K562 (cell line): ENCODE measurements around the gene BRD3. TPM values are rescaled to one million over a fixed set of nuclear protein-coding genes. Genes with fewer than 3 reads are reported as not detected.

ENCODE experiments used
- ATAC-seq: fragments of 200-7000 bp; cut with Tn5 transposase; 3 replicates; pipeline ENCODE4 v1.9.1; 2020; ENCODE audit warnings: moderate library complexity
- BruUV-seq: library from RNA; stranded (reverse); fragments of 400-500 nt; replicated peaks from 2 replicates; lab custom pipeline; 2021; lab: Mats Ljungman, UMichigan
- CTCF ChIA-PET: fragments of 300-600 bp; formaldehyde crosslinking; extraction: SDS; loops from one replicate; lab custom pipeline; 2021; ENCODE audit warnings: low intra/inter-chr PET ratio; lab: Yijun Ruan, JAX
- POLR2A ChIA-PET: fragments of 300-600, 350-650 bp; sonication (Branson Sonifier 250); formaldehyde crosslinking; extraction: SDS; loops from one replicate; lab custom pipeline; 2021; ENCODE audit warnings: antibody characterized with exemption, inconsistent platforms; lab: Yijun Ruan, JAX
- DNase-seq, 4 experiments: peaks; one replicate each; pipeline versions ENCODE4 v3.0.0 to v3.0.0-alpha.2; 2011 to 2018; ENCODE audit warnings: low spot score in 3 of 4, mixed read lengths in 3 of 4; ENCODE audit errors: extremely low read depth in 1 of 4
- FAIRE-seq: peaks from 2 replicates; lab custom pipeline; 2011; peaks lifted over from hg19 to GRCh38; lab: Jason Lieb, UNC
- H2AFZ ChIP-seq: 2 replicates; pipeline ENCODE4 v1.6.0; 2011; ENCODE audit warnings: low read depth, low read length, control low read depth, inconsistent platforms
- H3K27ac ChIP-seq: fragments of 200-600 bp; 3 replicates; pipeline ENCODE4 v1.8.0; 2011; ENCODE audit warnings: low read depth, mild to moderate bottlenecking, control low read depth, inconsistent platforms, low read length, moderate library complexity, mixed read lengths; ENCODE audit errors: extremely low read depth
- H3K27me3 ChIP-seq, 2 experiments: fragments of 300-600 bp in 1 of 2; 2 replicates in 1 of 2; 3 replicates in 1 of 2; pipeline versions ENCODE4 v1.6.0 to v1.8.0; 2011; ENCODE audit warnings: inconsistent platforms in 2 of 2, low read length in 2 of 2, mild to moderate bottlenecking in 1 of 2, mixed read lengths in 1 of 2, moderate library complexity in 1 of 2; ENCODE audit not compliant: control insufficient read depth in 2 of 2, insufficient read depth in 2 of 2
- H3K36me3 ChIP-seq: fragments of 300-600 bp; 3 replicates; pipeline ENCODE4 v1.8.0; 2011; ENCODE audit warnings: mild to moderate bottlenecking, low read length, inconsistent platforms; ENCODE audit not compliant: control insufficient read depth, insufficient read depth
- H3K4me1 ChIP-seq, 2 experiments: fragments of 200-600 bp in 1 of 2; replicated peaks in 1 of 2; 2 replicates in 1 of 2; 3 replicates in 1 of 2; pipeline versions ENCODE4 v1.5.1 to v1.8.0; 2011; ENCODE audit warnings: inconsistent platforms in 2 of 2, low read length in 2 of 2, mild to moderate bottlenecking in 1 of 2, mixed read lengths in 1 of 2, moderate library complexity in 1 of 2; ENCODE audit not compliant: control insufficient read depth in 2 of 2, insufficient read depth in 2 of 2
- H3K4me2 ChIP-seq: 2 replicates; pipeline ENCODE4 v1.6.1; 2011; ENCODE audit warnings: low read length, control low read depth, inconsistent platforms, mixed read lengths; ENCODE audit not compliant: insufficient read depth
- H3K4me3 ChIP-seq: fragments of 200-600 bp; sonication (generic), shearing (Covaris generic); 2 replicates; pipeline ENCODE4 v1.5.1; 2016; ENCODE audit warnings: control low read depth, inconsistent platforms
- H3K79me2 ChIP-seq: fragments of 200-600 bp; 3 replicates; pipeline ENCODE4 v1.8.0; 2011; ENCODE audit warnings: low read length, inconsistent platforms; ENCODE audit not compliant: control insufficient read depth, insufficient read depth
- H3K9ac ChIP-seq, 2 experiments: 2 replicates each; pipeline versions ENCODE4 v1.6.0 to v1.6.1; 2011; ENCODE audit warnings: low read depth in 2 of 2, low read length in 2 of 2, control low read depth in 1 of 2, inconsistent platforms in 1 of 2, mild to moderate bottlenecking in 1 of 2, mixed read lengths in 1 of 2; ENCODE audit not compliant: insufficient read depth in 1 of 2
- H3K9me1 ChIP-seq: one replicate; pipeline ENCODE4 v1.6.0; 2011; ENCODE audit warnings: inconsistent platforms, mild to moderate bottlenecking, low read length, moderate library complexity; ENCODE audit not compliant: control insufficient read depth, insufficient read depth
- H3K9me3 ChIP-seq: replicated peaks from 2 replicates; pipeline ENCODE4 v1.5.1; 2011; ENCODE audit warnings: low read depth, low read length, inconsistent platforms; ENCODE audit not compliant: control insufficient read depth, insufficient read depth
- H4K20me1 ChIP-seq: replicated peaks from 2 replicates; pipeline ENCODE4 v1.6.1; 2011; ENCODE audit warnings: low read length, inconsistent platforms, mixed read lengths; ENCODE audit not compliant: control insufficient read depth, insufficient read depth
- ARID3B ChIP-seq: fragments of 250-450 bp; sonication (Bioruptor Pico); IDR thresholded peaks from 2 replicates; pipeline ENCODE4 v1.4.0; 2020; ENCODE audit warnings: borderline replicate concordance
- CBFA2T2 ChIP-seq: fragments of 450-650 bp; conservative IDR thresholded peaks from 2 replicates; pipeline ENCODE4 v1.6.1; 2017; ENCODE audit warnings: mild to moderate bottlenecking
- CBFA2T3 ChIP-seq: fragments of 450-650 bp; IDR thresholded peaks from 2 replicates; pipeline ENCODE4 v1.6.1; 2017
- ERF ChIP-seq: fragments of 450-650 bp; formaldehyde crosslinking; IDR thresholded peaks from 2 replicates; pipeline ENCODE4 v1.4.0; 2020; ENCODE audit warnings: mild to moderate bottlenecking, mixed read lengths
- ETV6 ChIP-seq, 3 experiments: fragments of 150-350 bp in 1 of 3; sonication (generic) in 1 of 3; formaldehyde crosslinking in 1 of 3; IDR thresholded peaks; 2 replicates each; pipeline versions ENCODE4 v1.6.1 to v1.8.0; 2014 to 2022; ENCODE audit warnings: borderline replicate concordance in 2 of 3, low read depth in 2 of 3, antibody characterized with exemption in 1 of 3, low read length in 1 of 3, mild to moderate bottlenecking in 1 of 3, missing genetic modification reagents in 1 of 3
- HEY1 ChIP-seq: fragments of 250-450 bp; sonication (Bioruptor Pico); IDR thresholded peaks from 2 replicates; pipeline ENCODE4 v1.5.0; 2020; ENCODE audit warnings: mild to moderate bottlenecking, moderate library complexity, borderline replicate concordance
- NCOA6 ChIP-seq: fragments of 450-650 bp; IDR thresholded peaks from 2 replicates; pipeline ENCODE4 v1.6.1; 2017; ENCODE audit warnings: mild to moderate bottlenecking
- NEUROD1 ChIP-seq: fragments of 150-350 bp; IDR thresholded peaks from 2 replicates; pipeline ENCODE4 v1.6.1; 2014; ENCODE audit warnings: borderline replicate concordance, low read length, low read depth; ENCODE audit not compliant: partially characterized antibody
- NFIC ChIP-seq: fragments of 450-650 bp; IDR thresholded peaks from 2 replicates; pipeline ENCODE4 v1.6.1; 2017; ENCODE audit warnings: mild to moderate bottlenecking, inconsistent platforms
- PHB ChIP-seq: fragments of 250-450 bp; sonication (Bioruptor Pico); IDR thresholded peaks from 2 replicates; pipeline ENCODE4 v1.5.0; 2021
- RBM15 ChIP-seq: fragments of 200-400 bp; formaldehyde crosslinking; IDR thresholded peaks from 2 replicates; pipeline ENCODE4 v1.6.1; 2018; ENCODE audit warnings: mild to moderate bottlenecking, low read length, moderate library complexity; ENCODE audit not compliant: insufficient read depth
- YY1 ChIP-seq, 3 experiments: IDR thresholded peaks; 2 replicates each; pipeline ENCODE4 v1.6.1; 2011; ENCODE audit warnings: low read length in 2 of 3, mild to moderate bottlenecking in 2 of 3, moderate library complexity in 2 of 3, borderline replicate concordance in 1 of 3, control low read depth in 1 of 3, low read depth in 1 of 3; ENCODE audit not compliant: insufficient read depth in 3 of 3, insufficient replicate concordance in 2 of 3, control insufficient read depth in 1 of 3, insufficient read length in 1 of 3; ENCODE audit errors: extremely low read depth in 1 of 3
- WGBS: fragments of 100-300 bp; shearing (Covaris generic); methylation state at CpG from one replicate; pipeline ENCODE4 v1.1.6; 2016; ENCODE audit warnings: low coverage, mixed read lengths; ENCODE audit not compliant: insufficient coverage; ENCODE audit errors: missing lambda C conversion rate; 5-methylcytosine and 5-hydroxymethylcytosine counted together
- in situ Hi-C: fragments of 300-500 bp; cut with MboI; formaldehyde crosslinking; loops from 4 replicates; pipeline ENCODE4 v1.15.0; 2018; ENCODE audit warnings: inconsistent platforms, mixed read lengths
- intact Hi-C: fragments of 100-400 bp; cut with micrococcal nuclease; formaldehyde crosslinking; loops from 2 replicates; pipeline ENCODE4 v1.14.2; 2022
- polyA plus RNA-seq, 8 experiments: library from polyadenylated mRNA; depleted of rRNA in 4 of 8; stranded (reverse) in 5 of 8; unstranded in 3 of 8; fragments of >200 nt; fragmentation: Nextera tagmentation in 2 of 8; fragmentation: Illumina TruSeq in 1 of 8; extraction: Ambion mirVana in 2 of 8; extraction: Trizol in 1 of 8; gene quantifications; 2 replicates each; pipeline versions ENCODE4 v1.2.1 to v1.2.3, GENCODE V29; 2011 to 2014; ENCODE audit warnings: inconsistent platforms in 1 of 8, missing spikeins in 1 of 8
- total RNA-seq, 7 experiments: library from RNA; depleted of rRNA in 6 of 7; stranded (reverse); fragments of >200 nt in 6 of 7; fragmentation: Illumina TruSeq in 2 of 7; extraction: Trizol in 2 of 7; gene quantifications; 2 replicates each; pipeline versions ENCODE4 v1.2.1 to v1.2.3, GENCODE V29; 2011 to 2021; ENCODE audit warnings: low replicate concordance in 1 of 7
- TF ChIP-seq, protein P1 (sequence below): fragments of 250-450 bp; sonication (Bioruptor Pico); IDR thresholded peaks from 2 replicates; pipeline ENCODE4 v1.8.0; 2021; ENCODE audit warnings: moderate library complexity, mild to moderate bottlenecking, inconsistent platforms
- TF ChIP-seq, protein P2 (sequence below): IDR thresholded peaks from 2 replicates; pipeline ENCODE4 v1.6.1; 2016; ENCODE audit warnings: missing genetic modification characterization, missing compliant biosample characterization

The BRD3 gene
- total and polyA plus RNA-seq, 9 of the 15 experiments (the other 6 are each of a cell fraction or from before 2014, with no cell fraction given), result 0.82 to 37.1 (median 4.2) TPM

DNA sequence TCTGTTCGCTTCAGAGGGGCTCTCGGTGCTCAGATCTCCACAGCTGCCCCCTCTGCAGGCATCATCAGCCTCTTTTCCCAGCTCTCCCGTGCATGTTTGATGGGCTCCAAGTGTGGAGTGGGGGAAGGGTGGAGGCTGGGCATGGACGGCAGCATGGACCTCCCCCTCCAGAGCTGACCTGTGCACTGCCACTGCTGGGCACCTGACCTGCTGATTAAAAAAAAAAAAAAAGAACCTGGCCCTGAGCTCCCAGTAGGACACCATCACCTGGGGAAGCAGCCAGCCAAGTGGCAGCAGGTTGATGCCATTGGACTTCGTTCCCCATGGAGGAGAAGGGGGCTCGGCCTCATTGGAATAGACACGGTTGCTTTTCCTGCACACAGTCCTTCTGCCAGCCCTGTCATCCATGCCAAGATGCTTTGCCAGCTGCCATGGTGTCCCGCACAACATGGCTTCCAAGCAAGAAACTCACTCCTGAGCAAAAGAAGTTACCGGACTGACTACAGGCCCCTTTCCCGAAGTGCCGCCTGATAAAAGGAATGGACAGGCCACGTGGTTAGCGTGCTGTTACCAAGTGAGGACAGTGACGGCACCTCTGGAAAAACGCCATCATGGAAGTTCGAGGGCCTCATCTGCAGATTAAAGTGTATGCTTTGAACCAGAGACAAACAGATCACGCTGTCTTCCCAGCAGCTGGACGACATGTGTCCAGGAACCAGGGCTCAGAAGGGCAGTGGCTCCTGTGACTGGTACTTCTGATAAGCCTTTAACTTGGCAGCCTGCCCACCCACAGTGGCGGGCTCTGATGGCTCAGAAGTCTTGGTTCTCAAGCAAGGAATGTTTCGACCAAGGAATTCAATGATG lies 57.3 kb downstream of the BRD3 start:
- FAIRE-seq (no peak), DNase-seq (peak in 1 of 4 experiments; percentile 18), ATAC-seq (no peak)
- in situ Hi-C loops, result no loop called here
- ChIA-PET CTCF (no interaction called here), POLR2A (interaction anchor here (0.6 to 0.7 kb wide), 2 partner anchors 14 to 216 kb away, joined by 3 to 5 read pairs; no protein-coding TSS in a partner anchor)
- peaks cover 21 to 34% of the 10 kb centered on the region in 2 experiments for H3K27me3 ChIP-seq
- no peak overlapping the region for H3K27ac ChIP-seq
- peaks cover 0 to 3% of the 10 kb centered on the region in 2 experiments; a peak in 1 of 5 replicates for H3K4me1 ChIP-seq
- H3K9me1 ChIP-seq, result no peaks in the 10 kb centered on the region
- BruUV-seq, result no TSS peak
- 9% methylated on average over 20 of the region's 20 CpGs for WGBS
- H3K9me3 ChIP-seq, result peaks cover 3% of the 10 kb centered on the region; the same call in 1 of the 2 replicates
- no peaks in the 10 kb centered on the region for H4K20me1 ChIP-seq
- no peaks in the 10 kb centered on the region for H3K79me2 ChIP-seq
- no peak overlapping the region for H3K4me3 ChIP-seq
- no peaks in the 10 kb centered on the region for H3K36me3 ChIP-seq
- no peak overlapping the region for H3K4me2 ChIP-seq
- H2AFZ ChIP-seq, result no peak overlapping the region
- H3K9ac ChIP-seq, result no peak overlapping the region
- intact Hi-C loops, result no loop called here
- TF ChIP-seq NCOA6, result no peak
- no peak for TF ChIP-seq NEUROD1
- TF ChIP-seq NFIC, result peak; percentile 59
- TF ChIP-seq PHB (CRISPR knock-in tag), result no peak
- no peak for TF ChIP-seq YY1 (IDR thresholded peaks at IDR 0.05; ENCODE audit: borderline replicate concordance in 1 of 3, control insufficient read depth in 1 of 3, extremely low read depth in 1 of 3, insufficient read depth in 3 of 3, insufficient read length in 1 of 3, insufficient replicate concordance in 2 of 3, low read depth in 1 of 3, low read length in 2 of 3)
- no peak for TF ChIP-seq RBM15
- TF ChIP-seq ERF (CRISPR knock-in tag), result no peak
- no peak for TF ChIP-seq HEY1
- no peak for TF ChIP-seq ETV6 (IDR thresholded peaks at IDR 0.05; ENCODE audit: borderline replicate concordance in 1 of 2, low read depth in 2 of 2, low read length in 1 of 2)
- no peak for TF ChIP-seq ETV6 (CRISPR knock-in tag; IDR thresholded peaks at IDR 0.05; ENCODE audit: borderline replicate concordance)
- peak; percentile 56 for TF ChIP-seq CBFA2T3
- no peak for TF ChIP-seq ARID3B (CRISPR knock-in tag)
- peak; percentile 26; the same call in 1 of the 2 replicates for TF ChIP-seq CBFA2T2
- TF ChIP-seq, protein P1, sequence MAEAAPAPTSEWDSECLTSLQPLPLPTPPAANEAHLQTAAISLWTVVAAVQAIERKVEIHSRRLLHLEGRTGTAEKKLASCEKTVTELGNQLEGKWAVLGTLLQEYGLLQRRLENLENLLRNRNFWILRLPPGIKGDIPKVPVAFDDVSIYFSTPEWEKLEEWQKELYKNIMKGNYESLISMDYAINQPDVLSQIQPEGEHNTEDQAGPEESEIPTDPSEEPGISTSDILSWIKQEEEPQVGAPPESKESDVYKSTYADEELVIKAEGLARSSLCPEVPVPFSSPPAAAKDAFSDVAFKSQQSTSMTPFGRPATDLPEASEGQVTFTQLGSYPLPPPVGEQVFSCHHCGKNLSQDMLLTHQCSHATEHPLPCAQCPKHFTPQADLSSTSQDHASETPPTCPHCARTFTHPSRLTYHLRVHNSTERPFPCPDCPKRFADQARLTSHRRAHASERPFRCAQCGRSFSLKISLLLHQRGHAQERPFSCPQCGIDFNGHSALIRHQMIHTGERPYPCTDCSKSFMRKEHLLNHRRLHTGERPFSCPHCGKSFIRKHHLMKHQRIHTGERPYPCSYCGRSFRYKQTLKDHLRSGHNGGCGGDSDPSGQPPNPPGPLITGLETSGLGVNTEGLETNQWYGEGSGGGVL, result no peak
- TF ChIP-seq, protein P2, sequence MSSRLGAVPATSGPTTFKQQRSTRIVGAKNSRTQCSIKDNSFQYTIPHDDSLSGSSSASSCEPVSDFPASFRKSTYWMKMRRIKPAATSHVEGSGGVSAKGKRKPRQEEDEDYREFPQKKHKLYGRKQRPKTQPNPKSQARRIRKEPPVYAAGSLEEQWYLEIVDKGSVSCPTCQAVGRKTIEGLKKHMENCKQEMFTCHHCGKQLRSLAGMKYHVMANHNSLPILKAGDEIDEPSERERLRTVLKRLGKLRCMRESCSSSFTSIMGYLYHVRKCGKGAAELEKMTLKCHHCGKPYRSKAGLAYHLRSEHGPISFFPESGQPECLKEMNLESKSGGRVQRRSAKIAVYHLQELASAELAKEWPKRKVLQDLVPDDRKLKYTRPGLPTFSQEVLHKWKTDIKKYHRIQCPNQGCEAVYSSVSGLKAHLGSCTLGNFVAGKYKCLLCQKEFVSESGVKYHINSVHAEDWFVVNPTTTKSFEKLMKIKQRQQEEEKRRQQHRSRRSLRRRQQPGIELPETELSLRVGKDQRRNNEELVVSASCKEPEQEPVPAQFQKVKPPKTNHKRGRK, result no peak
